HG03135 (cell line): ENCODE results near the gene FGF14.
"Not testable (repeated sequence)": the region's sequence is repeated elsewhere in the genome, so short reads cannot be mapped to it uniquely, and the experiment has no call there.

Experiments
- ATAC-seq: cut with Tn5 transposase; IDR thresholded peaks from one replicate; pipeline ENCODE4 v1.9.1; 2021; ENCODE audit warnings: mild to moderate bottlenecking, moderate library complexity; ENCODE audit not compliant: unreplicated experiment

Gene FGF14

GRCh38 chr13:101892296-101892695 lies 509.6 kb downstream of the FGF14 start:
- ATAC-seq, result no peak

- no peak for ATAC-seq
Measured at GRCh38 chr13:101881593-101881992, 520.3 kb downstream of the FGF14 start.

- peak; percentile 73 for ATAC-seq
Measured at GRCh38 chr13:101880581-101880980, 521.3 kb downstream of the FGF14 start.

GRCh38 chr13:101876951-101877350 lies 524.9 kb downstream of the FGF14 start:
- ATAC-seq, result no peak

GRCh38 chr13:101875717-101876393 lies 526.0 kb downstream of the FGF14 start:
- ATAC-seq, result no peak

GRCh38 chr13:101875091-101875490 lies 526.8 kb downstream of the FGF14 start:
- no peak for ATAC-seq

GRCh38 chr13:101869553-101869952 lies 532.3 kb downstream of the FGF14 start:
- peak; percentile 97 for ATAC-seq

GRCh38 chr13:101868585-101869469 lies 533.0 kb downstream of the FGF14 start:
- ATAC-seq, result peak; percentile 37

GRCh38 chr13:101866889-101867581 lies 534.8 kb downstream of the FGF14 start:
- no peak for ATAC-seq

- no peak for ATAC-seq
Measured at GRCh38 chr13:101858860-101859259, 543.0 kb downstream of the FGF14 start.

GRCh38 chr13:101846701-101847100 lies 555.1 kb downstream of the FGF14 start:
- ATAC-seq, result no peak

- ATAC-seq, result no peak
Measured at GRCh38 chr13:101846249-101846648, 555.6 kb downstream of the FGF14 start.

- no peak for ATAC-seq
Measured at GRCh38 chr13:101845245-101846020, 556.4 kb downstream of the FGF14 start.

GRCh38 chr13:101841698-101842097 lies 560.1 kb downstream of the FGF14 start:
- ATAC-seq, result no peak

- ATAC-seq, result no peak
Measured at GRCh38 chr13:101838323-101838722, 563.5 kb downstream of the FGF14 start.

- ATAC-seq, result not testable (repeated sequence)
Measured at GRCh38 chr13:101837778-101838177, 564.1 kb downstream of the FGF14 start.

- no peak for ATAC-seq
Measured at GRCh38 chr13:101837288-101837687, 564.6 kb downstream of the FGF14 start.

GRCh38 chr13:101835920-101836319 lies 565.9 kb downstream of the FGF14 start:
- no peak for ATAC-seq

- no peak for ATAC-seq
Measured at GRCh38 chr13:101833671-101834070, 568.2 kb downstream of the FGF14 start.

GRCh38 chr13:101830035-101830434 lies 571.8 kb downstream of the FGF14 start:
- no peak for ATAC-seq

GRCh38 chr13:101829484-101829883 lies 572.4 kb downstream of the FGF14 start:
- ATAC-seq, result no peak
